CD4-positive, alpha-beta T cell treated with Interleukin-15 for 4 hours (primary cell): ENCODE data around the gene RAP1GAP2.
"Not testable (repeated sequence)": the region's sequence is repeated elsewhere in the genome, so short reads cannot be mapped to it uniquely, and the experiment has no call there.

Source experiments
- DNase-seq: peaks from one replicate; pipeline ENCODE4 v3.0.0-alpha.2; 2020; ENCODE audit warnings: low spot score

Gene RAP1GAP2

GRCh38 chr17:2883544-2884213 lies 87.4 kb downstream of the RAP1GAP2 start:
- DNase-seq, result no peak

DNA sequence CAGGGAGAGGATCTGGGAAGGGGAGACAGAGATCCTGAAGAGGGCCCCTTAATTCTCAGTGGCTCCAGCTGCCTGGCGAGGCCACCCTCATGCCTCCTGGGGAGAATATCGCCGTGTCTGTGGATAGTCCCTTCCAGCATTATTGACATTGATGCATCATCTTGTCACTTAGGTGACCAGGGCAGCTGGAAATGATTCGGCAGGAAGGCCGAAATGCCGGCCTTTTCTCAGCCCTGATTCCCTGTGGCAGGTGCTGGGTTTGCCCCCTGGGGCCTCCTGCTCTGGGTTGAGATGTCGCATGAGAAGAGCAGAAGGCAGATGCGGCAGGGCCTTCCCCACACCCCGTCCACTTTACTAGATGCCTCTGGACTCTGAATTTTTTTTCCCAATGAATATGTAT lies 89.5 kb downstream of the RAP1GAP2 start:
- DNase-seq, result no peak

DNA sequence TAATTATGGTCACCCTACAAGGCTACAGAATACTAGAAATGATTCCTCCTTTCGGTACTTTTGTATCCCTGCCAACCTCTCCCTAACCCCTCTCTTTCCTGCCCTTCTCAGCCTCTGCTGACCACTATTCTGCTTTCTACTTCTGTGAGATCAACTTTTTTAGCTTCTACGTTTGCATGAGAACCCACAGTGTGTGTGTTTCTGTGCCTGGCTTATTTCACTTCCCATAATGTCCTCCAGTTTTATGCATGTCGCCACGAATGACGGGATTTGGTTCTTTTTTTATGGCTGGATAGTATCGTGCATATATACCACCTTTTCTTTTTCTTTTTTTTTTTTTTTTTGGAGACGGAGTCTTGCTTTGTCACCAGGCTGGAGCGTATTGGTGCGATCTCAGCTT lies 92.1 kb downstream of the RAP1GAP2 start:
- DNase-seq, result no peak

DNA sequence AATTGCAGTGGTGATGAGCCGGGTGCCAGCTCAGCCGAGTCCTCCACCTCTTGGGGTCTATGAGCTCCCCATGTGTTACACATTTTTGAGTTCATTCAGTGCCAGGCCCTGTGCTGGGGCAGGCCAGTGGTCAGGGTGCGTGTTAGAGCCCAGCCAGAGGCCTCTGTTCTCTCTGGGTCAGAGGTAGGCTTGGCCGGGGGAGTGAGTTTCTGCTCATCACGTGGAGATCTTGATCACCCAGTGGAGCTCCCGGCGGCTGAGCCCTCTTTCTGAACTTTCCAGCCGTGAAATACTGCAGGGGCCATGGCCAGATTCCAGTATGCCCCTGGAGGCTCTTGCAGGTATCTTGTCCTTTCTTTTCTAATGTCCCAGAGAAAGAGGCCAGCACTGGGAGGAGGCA lies 93.0 kb downstream of the RAP1GAP2 start:
- DNase-seq, result no peak

GRCh38 chr17:2890778-2891177 lies 94.5 kb downstream of the RAP1GAP2 start:
- DNase-seq, result not testable (repeated sequence)

DNA sequence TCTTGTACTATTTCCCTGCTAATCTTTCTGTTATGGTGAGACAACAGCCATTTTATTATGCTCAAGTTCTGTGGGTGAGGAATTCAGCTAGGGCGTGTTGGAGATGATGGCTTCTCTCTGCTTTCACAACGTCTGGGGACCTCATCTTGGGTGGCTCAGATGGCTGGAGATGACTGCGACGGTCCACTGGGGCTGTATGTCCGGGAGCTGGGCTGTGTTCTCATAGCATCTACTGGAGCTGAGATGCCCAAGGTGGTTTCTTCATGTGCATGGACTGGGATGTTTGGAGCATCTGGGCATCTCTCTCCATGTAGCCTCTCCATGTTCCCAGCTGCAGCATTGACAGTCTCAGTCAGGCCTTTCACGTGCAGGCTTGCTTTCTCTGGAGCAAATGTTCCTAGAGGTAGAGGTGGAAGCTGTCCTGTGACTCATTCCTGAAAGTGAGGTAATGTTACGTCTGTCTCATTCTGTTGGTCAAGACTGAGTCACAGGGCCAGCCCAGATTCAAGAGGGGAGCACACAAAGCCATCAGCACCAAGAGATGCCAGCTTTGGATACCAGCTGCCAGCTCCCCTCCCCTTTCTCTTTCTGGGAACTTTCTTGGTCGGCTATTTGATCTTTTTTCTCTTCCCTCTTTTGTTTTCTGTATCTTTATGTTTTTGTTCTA lies 96.2 kb downstream of the RAP1GAP2 start:
- no peak for DNase-seq

GRCh38 chr17:2893422-2893914 lies 97.2 kb downstream of the RAP1GAP2 start:
- DNase-seq, result no peak

- DNase-seq, result no peak
Measured at GRCh38 chr17:2894782-2895181, 98.5 kb downstream of the RAP1GAP2 start.

DNA sequence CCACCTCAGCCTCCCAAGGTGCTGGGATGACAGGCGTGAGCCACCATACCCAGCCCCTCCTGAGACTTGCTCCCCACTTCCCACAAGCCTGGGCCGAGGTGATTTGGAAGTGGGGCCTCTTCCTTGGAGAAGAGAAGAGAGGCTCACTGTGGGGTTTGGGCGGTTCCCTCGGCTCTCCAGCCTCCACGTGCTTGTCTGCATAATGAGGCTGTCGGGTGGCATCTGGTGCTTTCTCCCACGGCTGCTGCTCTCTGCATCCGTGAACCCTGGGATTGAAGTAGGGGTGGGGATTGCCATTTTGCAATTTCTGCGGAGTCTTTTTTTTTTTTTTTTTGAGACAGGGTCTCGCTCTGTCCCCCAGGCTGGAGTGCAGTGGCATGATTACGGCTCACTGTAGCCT lies 101.4 kb downstream of the RAP1GAP2 start:
- DNase-seq, result no peak

GRCh38 chr17:2898255-2898926 lies 102.2 kb downstream of the RAP1GAP2 start:
- DNase-seq, result no peak

DNA sequence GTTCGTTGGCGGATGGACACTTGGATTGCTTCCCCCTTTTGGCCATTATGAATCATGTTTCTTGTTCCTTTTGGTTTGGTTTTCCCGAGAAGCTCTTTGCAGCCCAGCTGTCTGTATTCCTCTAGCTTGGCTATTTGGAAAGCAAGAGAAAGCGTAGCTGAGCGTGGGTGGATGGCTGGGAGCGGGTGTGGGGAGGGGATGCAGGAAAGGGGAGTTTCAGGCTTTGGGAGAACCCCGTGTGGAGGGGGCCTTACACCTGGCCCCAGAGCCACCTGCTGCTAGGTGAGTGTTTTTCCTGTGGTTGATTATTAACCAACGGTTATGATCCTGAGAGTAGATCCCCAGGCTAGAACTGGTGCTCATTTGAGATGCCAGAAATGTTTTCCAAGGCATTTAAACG lies 103.7 kb downstream of the RAP1GAP2 start:
- DNase-seq, result no peak

DNA sequence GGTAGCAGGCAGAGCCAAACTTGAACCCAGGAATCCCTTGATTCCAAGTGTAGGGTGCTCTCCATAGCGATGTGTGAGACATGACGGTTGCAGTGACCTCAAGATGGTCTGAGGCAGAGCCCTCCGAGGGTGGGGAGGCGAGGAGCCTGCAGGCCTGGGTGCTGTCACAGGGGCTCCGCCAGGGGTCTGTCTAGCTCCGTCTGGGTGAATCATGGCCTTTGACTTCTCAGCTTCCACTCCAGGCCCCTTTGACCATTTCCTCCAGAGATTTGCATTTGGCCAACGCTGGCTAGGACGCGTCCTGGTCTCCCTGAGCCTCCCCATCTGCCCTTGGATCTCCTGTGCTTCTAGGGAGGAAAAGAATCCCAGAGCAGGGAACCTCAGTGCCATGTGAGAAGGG lies 104.6 kb downstream of the RAP1GAP2 start:
- no peak for DNase-seq

- no peak for DNase-seq
Measured at GRCh38 chr17:2901582-2901981, 105.3 kb downstream of the RAP1GAP2 start.

- DNase-seq, result no peak
Measured at GRCh38 chr17:2902546-2902945, 106.3 kb downstream of the RAP1GAP2 start.

- DNase-seq, result no peak
Measured at GRCh38 chr17:2903193-2903974, 107.1 kb downstream of the RAP1GAP2 start.

DNA sequence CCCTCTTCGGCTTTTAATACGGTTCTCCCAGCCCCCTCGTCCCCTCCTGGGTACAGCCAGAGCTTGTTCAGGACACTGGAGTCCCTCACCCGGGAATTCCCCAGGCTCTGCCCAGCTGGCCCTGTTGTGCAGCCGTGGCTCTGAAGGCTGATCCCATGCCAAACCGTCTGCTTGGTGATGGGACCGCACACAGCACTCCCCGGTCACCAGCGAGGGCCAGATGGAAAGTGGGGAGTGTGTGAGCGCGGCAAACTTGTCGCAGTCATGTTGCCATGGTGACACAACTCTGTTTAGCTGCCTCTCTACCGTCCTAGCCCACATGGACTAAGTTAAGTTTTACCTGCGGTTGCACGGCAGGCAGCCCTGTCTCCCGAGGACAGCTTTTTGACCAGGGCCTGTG lies 107.9 kb downstream of the RAP1GAP2 start:
- DNase-seq, result no peak

DNA sequence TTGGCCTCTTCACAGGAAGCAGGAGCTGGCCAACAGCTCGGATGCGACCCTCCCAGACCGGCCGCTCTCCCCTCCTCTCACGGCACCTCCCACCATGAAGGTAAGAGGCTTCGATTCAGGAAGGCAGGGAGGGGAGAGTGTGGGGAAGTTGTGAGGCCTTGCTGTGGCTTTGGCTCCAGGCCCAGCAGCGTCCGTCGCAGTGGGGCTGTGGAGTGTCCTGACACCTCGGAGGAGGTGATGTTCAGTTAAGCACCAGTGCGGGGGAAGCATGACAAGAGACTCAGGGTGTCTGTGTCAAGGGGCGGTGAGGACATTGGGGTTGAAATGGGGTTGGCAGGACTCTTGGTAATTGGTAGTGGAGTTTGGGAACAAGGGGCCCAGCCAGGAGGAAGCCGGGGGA lies 109.0 kb downstream of the RAP1GAP2 start:
- no peak for DNase-seq

- no peak for DNase-seq
Measured at GRCh38 chr17:2905696-2906501, 109.7 kb downstream of the RAP1GAP2 start.

DNA sequence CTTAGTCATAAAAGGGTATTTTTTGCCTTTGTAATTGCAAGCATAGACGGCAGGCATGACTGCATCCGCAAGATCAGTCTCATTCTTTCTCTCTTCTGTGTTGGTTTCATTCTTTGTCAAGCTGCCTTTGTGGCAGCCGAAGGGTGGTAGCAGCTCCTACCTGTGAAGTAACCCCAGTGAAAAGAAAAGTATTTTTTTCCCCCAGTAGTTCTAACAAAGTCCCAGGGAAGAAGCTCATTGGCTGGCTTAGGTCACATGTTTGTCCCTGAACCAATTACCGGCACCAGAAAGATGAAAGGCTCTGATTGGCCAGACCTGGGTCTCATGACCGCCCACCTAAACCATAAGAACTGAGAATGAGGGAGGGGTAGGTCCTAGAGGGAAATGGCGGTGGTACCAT lies 110.7 kb downstream of the RAP1GAP2 start:
- DNase-seq, result no peak

GRCh38 chr17:2909175-2909845 lies 113.1 kb downstream of the RAP1GAP2 start:
- DNase-seq, result no peak

GRCh38 chr17:2909846-2910234 lies 113.6 kb downstream of the RAP1GAP2 start:
- no peak for DNase-seq
